Measurements from ENCODE around the gene C11orf86.

C11orf86 gene

DNA sequence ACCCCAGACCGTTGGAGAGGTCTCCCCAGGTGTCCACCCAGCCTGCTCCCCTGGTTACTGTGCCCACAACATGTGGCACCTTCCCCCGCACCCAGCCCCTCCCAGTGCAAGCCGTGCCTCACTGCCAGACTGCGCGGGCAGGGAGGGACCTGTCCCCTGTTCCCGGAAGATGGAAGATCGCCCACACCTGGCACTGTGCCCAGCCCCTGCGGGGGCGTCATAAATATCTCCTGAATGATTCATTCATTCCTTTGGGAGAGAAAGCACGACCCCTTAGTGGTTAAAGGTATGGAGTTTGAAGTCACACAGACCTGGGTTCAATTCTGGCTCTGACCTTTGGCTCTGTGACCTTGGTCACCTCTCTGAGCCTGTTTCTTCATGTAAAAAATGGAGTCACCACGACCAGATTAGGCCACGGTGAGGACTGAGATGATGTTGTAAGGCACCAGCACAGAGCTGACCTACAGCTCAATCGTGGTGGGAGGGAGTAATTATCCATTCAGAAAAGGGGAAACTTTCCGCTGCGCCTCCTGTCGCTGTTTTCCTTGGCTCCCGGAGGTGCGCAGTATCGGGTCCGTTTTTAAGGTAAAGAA lies 47.3 kb downstream of the C11orf86 start:
- Mint-ChIP-seq H3K4me1 (ENCODE audit: low read depth) (peaks cover 23% of the 10 kb centered on the region), H3K27ac (no peak overlapping the region), H3K27me3 (peaks cover 18% of the 10 kb centered on the region), H3K36me3 (no peaks in the 10 kb centered on the region), H3K4me3 (peak overlapping the region; percentile 79), H3K9me3 (ENCODE audit: low read depth) (peaks cover 3% of the 10 kb centered on the region)

DNA sequence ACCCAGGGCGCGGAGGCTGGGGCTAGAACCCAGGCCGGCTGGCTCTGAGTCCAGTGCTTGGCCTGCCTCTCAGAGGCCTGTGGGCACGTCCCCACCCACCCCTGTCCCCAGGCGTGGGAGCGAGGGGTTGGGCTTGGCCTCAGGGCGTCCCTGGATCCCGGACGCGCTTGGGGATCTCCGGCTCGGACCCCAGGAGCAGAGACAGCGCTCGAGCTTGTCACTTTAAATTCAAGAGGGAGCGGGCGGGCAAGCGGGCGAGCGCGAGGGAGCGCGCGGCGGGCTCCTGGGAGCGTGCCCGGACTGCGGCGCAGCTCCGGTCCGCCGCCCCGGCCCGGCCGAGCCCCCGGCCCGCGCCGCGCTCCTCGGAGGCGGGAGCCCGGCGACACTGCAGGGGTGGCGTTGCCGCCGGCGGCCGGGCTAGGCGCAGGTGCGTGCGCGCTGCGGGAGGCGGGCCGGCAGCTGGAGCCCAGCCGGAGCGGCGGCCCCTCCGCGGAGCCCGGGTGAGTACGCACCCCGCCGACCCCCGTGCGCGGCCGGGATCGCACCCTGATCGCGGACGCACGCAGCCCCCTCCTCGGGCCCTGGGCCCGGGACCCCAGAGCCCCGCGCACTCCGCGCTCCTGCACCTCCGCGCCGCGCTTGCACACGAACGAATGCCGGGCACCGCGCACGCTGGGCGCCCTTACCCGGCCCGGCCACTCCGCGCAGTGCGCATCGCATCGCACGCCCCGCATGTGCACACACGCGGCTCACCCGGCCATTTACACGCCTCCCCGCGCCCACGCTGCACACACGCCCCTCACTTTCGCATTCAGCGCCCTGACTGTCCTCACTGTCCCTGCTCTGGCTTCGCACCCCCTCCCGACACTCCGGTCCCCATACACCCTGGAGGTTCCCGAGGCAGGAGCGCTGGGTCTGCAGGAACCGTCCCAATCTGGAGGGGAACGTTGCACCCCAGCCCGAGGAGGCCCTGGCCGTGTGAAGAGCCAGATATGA lies 48.2 kb downstream of the C11orf86 start, which contains the start of gene SYT12:
SYT12 (plus strand) TSS at position 174 of the 996 bp plus-strand sequence. CDS start 7,011 bp downstream, outside the sequence.
- Mint-ChIP-seq H3K4me3 (peak within 1 kb of the TSS; percentile 86), H3K27ac (no peak within 1 kb of the TSS), H3K4me1 (ENCODE audit: low read depth) (peaks cover 23% of the 10 kb centered on the region)

GRCh38 chr11:67023957-67024353 lies 48.9 kb downstream of the C11orf86 start:
- Mint-ChIP-seq H3K4me3 (peak overlapping the region; percentile 86), H3K27me3 (peaks cover 18% of the 10 kb centered on the region), H3K36me3 (no peaks in the 10 kb centered on the region), H3K4me1 (ENCODE audit: low read depth) (peaks cover 23% of the 10 kb centered on the region), H3K27ac (no peak overlapping the region), H3K9me3 (ENCODE audit: low read depth) (peaks cover under 1% of the 10 kb centered on the region)

More for the DNA sequence above, 48.2 kb downstream of the C11orf86 start, which contains the start of gene SYT12:
- peaks cover 18% of the 10 kb centered on the region for H3K27me3 Mint-ChIP-seq
- no peaks in the 10 kb centered on the region for H3K36me3 Mint-ChIP-seq
- H3K9me3 Mint-ChIP-seq (ENCODE audit: low read depth) = peaks cover 3% of the 10 kb centered on the region

GRCh38 chr11:67024410-67024809 lies 49.3 kb downstream of the C11orf86 start:
- no peaks in the 10 kb centered on the region for H3K9me3 Mint-ChIP-seq (ENCODE audit: low read depth)

DNA sequence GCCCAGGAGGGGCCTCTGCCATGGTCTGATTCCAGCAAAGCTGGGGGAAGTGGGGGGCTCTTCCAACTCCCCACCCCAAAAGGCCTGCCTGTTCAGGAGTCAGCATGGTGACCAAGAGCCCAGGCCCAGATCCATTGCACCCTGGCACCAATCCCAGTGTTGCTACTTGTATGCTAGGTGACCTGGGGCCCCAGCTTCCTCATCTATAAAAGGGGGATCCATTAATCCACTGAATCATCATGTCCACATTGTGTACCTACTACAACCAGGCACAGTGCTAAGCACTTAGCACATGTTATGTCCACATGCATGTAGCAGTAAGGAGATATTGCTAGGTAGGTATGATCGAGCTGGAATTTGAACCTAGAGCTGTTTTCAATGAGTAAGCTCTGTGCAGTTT lies 49.9 kb downstream of the C11orf86 start:
- Mint-ChIP-seq H3K27me3 (peaks cover 18% of the 10 kb centered on the region), H3K4me3 (peak overlapping the region; percentile 46), H3K36me3 (no peaks in the 10 kb centered on the region), H3K27ac (no peak overlapping the region), H3K9me3 (ENCODE audit: low read depth) (no peaks in the 10 kb centered on the region), H3K4me1 (ENCODE audit: low read depth) (peaks cover 23% of the 10 kb centered on the region)

More at GRCh38 chr11:67024410-67024809, 49.3 kb downstream of the C11orf86 start:
- H3K4me1 Mint-ChIP-seq (ENCODE audit: low read depth) = peaks cover 23% of the 10 kb centered on the region
- no peaks in the 10 kb centered on the region for H3K36me3 Mint-ChIP-seq
- peak overlapping the region; percentile 68 for H3K27ac Mint-ChIP-seq
- H3K27me3 Mint-ChIP-seq = peaks cover 19% of the 10 kb centered on the region
- H3K4me3 Mint-ChIP-seq = peak overlapping the region; percentile 86

DNA sequence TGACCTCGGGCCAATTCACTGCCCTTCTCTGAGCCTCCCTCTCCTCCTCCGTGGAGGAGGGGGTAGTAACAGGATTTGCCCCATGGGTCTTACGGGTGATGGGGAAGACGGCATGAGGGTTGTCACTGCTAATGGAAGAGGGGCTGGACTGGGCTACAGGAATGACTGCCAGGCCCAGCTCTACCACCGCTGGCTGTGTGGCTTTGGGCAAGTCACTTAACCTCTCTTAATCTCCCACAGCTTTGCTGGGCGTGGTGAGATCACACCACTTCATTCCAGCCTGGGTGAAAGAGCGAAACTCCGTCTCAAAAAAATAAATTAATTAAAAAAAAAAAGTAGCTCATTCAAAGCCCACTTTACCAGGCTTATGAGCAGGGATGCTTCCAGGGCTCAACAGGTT lies 50.6 kb downstream of the C11orf86 start:
- H3K9me3 Mint-ChIP-seq (ENCODE audit: low read depth) = no peaks in the 10 kb centered on the region
- no peak overlapping the region for H3K4me3 Mint-ChIP-seq
- no peaks in the 10 kb centered on the region for H3K36me3 Mint-ChIP-seq
- H3K27me3 Mint-ChIP-seq = peaks cover 17% of the 10 kb centered on the region
- no peak overlapping the region for H3K27ac Mint-ChIP-seq
- peaks cover 23% of the 10 kb centered on the region for H3K4me1 Mint-ChIP-seq (ENCODE audit: low read depth)

All from activated naive CD8-positive, alpha-beta T cell (primary cell).